ENCODE data around the gene DEFB129. TPM values are rescaled to one million over a fixed set of nuclear protein-coding genes. Genes with fewer than 3 reads are reported as not detected.

Gene DEFB129
- total RNA-seq, 1 donor from 2014 or later: not detected

- CTCF ChIA-PET: no interaction called here
- POLR2A ChIA-PET: no interaction called here
- ATAC-seq (ENCODE audit: low read depth): no peak
Measured at GRCh38 chr20:276620-277495, 49.8 kb downstream of the DEFB129 start.

DNA sequence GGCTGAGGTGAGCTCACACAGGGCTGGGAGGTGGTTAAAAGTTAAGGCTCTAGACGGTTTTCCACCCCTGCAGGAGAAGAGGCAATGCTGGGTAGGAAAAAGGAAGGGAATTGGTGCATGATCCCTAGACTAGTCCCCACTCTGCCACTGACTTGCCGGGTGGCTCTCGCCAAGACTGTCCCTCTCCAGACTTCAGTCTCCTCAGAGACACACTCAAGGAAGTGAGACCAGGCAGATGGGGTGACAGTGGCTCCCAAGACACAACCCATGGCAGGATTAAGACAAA is 50.4 kb downstream of the DEFB129 start:
- Mint-ChIP-seq H3K9me3 (no peaks in the 10 kb centered on the region), H3K4me1 (peaks cover 1% of the 10 kb centered on the region), H3K27ac (no peak overlapping the region), H3K27me3 (no peaks in the 10 kb centered on the region), H3K36me3 (ENCODE audit: low read depth) (peaks cover 15% of the 10 kb centered on the region), H3K4me3 (no peak overlapping the region)
- ATAC-seq (ENCODE audit: low read depth): no peak
- ChIA-PET POLR2A (no interaction called here), CTCF (no interaction called here)
- intact Hi-C loops (cut with micrococcal nuclease): no loop called here
- DNase-seq: no peak
- TF ChIP-seq, protein P1, sequence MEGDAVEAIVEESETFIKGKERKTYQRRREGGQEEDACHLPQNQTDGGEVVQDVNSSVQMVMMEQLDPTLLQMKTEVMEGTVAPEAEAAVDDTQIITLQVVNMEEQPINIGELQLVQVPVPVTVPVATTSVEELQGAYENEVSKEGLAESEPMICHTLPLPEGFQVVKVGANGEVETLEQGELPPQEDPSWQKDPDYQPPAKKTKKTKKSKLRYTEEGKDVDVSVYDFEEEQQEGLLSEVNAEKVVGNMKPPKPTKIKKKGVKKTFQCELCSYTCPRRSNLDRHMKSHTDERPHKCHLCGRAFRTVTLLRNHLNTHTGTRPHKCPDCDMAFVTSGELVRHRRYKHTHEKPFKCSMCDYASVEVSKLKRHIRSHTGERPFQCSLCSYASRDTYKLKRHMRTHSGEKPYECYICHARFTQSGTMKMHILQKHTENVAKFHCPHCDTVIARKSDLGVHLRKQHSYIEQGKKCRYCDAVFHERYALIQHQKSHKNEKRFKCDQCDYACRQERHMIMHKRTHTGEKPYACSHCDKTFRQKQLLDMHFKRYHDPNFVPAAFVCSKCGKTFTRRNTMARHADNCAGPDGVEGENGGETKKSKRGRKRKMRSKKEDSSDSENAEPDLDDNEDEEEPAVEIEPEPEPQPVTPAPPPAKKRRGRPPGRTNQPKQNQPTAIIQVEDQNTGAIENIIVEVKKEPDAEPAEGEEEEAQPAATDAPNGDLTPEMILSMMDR (IDR thresholded peaks at IDR 0.05): no peak

More at GRCh38 chr20:276620-277495, 49.8 kb downstream of the DEFB129 start:
- Mint-ChIP-seq H3K36me3 (ENCODE audit: low read depth) (peaks cover 15% of the 10 kb centered on the region), H3K27me3 (no peaks in the 10 kb centered on the region), H3K9me3 (no peaks in the 10 kb centered on the region), H3K4me1 (peaks cover 1% of the 10 kb centered on the region), H3K27ac (no peak overlapping the region), H3K4me3 (no peak overlapping the region)
- no peak for DNase-seq
- TF ChIP-seq, protein P1 (IDR thresholded peaks at IDR 0.05): no peak
- intact Hi-C loops (cut with micrococcal nuclease): no loop called here

DNA sequence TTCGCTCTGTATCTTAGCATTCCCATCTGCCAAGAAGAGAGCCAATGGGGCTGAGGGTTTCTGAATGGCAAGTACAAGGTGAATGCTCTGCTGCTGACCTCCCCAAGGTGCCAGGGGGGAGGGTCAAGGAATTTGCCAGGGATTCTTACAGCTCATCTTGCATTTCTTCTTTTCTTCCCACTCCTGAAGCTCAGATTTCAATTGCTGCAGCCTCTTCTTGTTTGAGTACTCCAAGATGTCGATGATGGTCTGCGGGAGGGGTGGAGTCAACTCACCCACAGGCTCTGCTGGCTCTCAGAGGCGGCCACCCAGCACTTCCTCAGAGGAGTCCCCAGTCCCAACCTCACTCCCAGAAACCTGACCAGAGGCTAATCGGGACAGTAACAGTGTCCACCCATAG is 51.1 kb downstream of the DEFB129 start:
- POLR2A ChIA-PET: no interaction called here
- Mint-ChIP-seq H3K4me3 (no peak overlapping the region), H3K4me1 (peaks cover 1% of the 10 kb centered on the region), H3K27me3 (no peaks in the 10 kb centered on the region), H3K36me3 (ENCODE audit: low read depth) (peaks cover 15% of the 10 kb centered on the region), H3K27ac (no peak overlapping the region), H3K9me3 (no peaks in the 10 kb centered on the region)
- CTCF ChIA-PET: interaction anchor here (1.4 kb wide), 1 partner anchor 12 kb away, joined by 4 read pairs; no protein-coding TSS in a partner anchor
- TF ChIP-seq, protein P1 (IDR thresholded peaks at IDR 0.05): no peak
- DNase-seq: no peak
- intact Hi-C loops (cut with micrococcal nuclease): no loop called here
- ATAC-seq (ENCODE audit: low read depth): no peak

GRCh38 chr20:278607-279571 is 51.8 kb downstream of the DEFB129 start:
- Mint-ChIP-seq H3K4me1 (peaks cover 1% of the 10 kb centered on the region), H3K9me3 (no peaks in the 10 kb centered on the region), H3K36me3 (ENCODE audit: low read depth) (peaks cover 15% of the 10 kb centered on the region), H3K27ac (no peak overlapping the region), H3K27me3 (no peaks in the 10 kb centered on the region), H3K4me3 (no peak overlapping the region)
- ATAC-seq (ENCODE audit: low read depth) (no peak), DNase-seq (no peak)
- POLR2A ChIA-PET: no interaction called here
- intact Hi-C loops (cut with micrococcal nuclease): no loop called here
- TF ChIP-seq, protein P1 (IDR thresholded peaks at IDR 0.05): no peak
- CTCF ChIA-PET: interaction anchor here (1.4 kb wide), 1 partner anchor 12 kb away, joined by 4 read pairs; no protein-coding TSS in a partner anchor

Other genes starting within 250 kb of the DEFB129 start
- not detected in 2 replicates for gene DEFB125, start 139.6 kb upstream of the DEFB129 start, total RNA-seq
- not detected in 2 replicates for gene DEFB126, start 84.7 kb upstream of the DEFB129 start, total RNA-seq
- gene DEFB127, start 69.8 kb upstream of the DEFB129 start, total RNA-seq: not detected in 2 replicates
- not detected in 2 replicates for gene DEFB128, start 37.5 kb upstream of the DEFB129 start, total RNA-seq
- gene DEFB132, start 30.5 kb downstream of the DEFB129 start, total RNA-seq: not detected in 2 replicates
- 5.3 and 5.5 TPM in 2 replicates for gene C20orf96, start 63.5 kb downstream of the DEFB129 start, total RNA-seq
- gene ZCCHC3, start 70.3 kb downstream of the DEFB129 start, total RNA-seq: 25.9 and 28.1 TPM in 2 replicates
- gene SOX12, start 98.3 kb downstream of the DEFB129 start, total RNA-seq: 6.1 and 6.2 TPM in 2 replicates
- 7.6 and 12.8 TPM in 2 replicates for gene NRSN2, start 119.9 kb downstream of the DEFB129 start, total RNA-seq
- 13.3 and 14.0 TPM in 2 replicates for gene TRIB3, start 153.5 kb downstream of the DEFB129 start, total RNA-seq
- gene RBCK1, start 181.0 kb downstream of the DEFB129 start, total RNA-seq: 92.7 and 100 TPM in 2 replicates
- 21.4 and 24.1 TPM in 2 replicates for gene TBC1D20, start 235.3 kb downstream of the DEFB129 start, total RNA-seq

Measured in activated B cell treated with CpG ODN at 0.5 μM for 24 hours (primary cell).